Measurements from ENCODE around the gene SNRNP200. TPM values are rescaled to one million over a fixed set of nuclear protein-coding genes. Genes with fewer than 3 reads are reported as not detected.
A peak's percentile ranks its signal among the peaks of the same experiment; 100 is the strongest.
"Not testable (repeated sequence)": the region's sequence is repeated elsewhere in the genome, so short reads cannot be mapped to it uniquely, and the experiment has no call there.

Gene SNRNP200
- total RNA-seq, 4 donors from 2014 or later = 51.1 to 89.8 (median 67.4) TPM

GRCh38 chr2:96305979-96306308 lies 598 bp upstream of the SNRNP200 start:
- no peak for ATAC-seq
- peak overlapping the region; percentile 83 to 95 (median 89) for H3K4me3 ChIP-seq
- no peaks in the 10 kb centered on the region for H3K27me3 ChIP-seq
- H3K36me3 ChIP-seq = peaks cover 3 to 27% of the 10 kb centered on the region in 2 donors
- peaks cover 17 to 18% of the 10 kb centered on the region in 2 donors for H3K4me1 ChIP-seq
- intact Hi-C loops (cut with DNase I; ENCODE audit: low total_unique reads) (loop anchor here (1.0 to 5.0 kb wide), 4 partner anchors 29 to 203 kb away; partner anchors contain the start of genes CIAO1 and NCAPH), in situ Hi-C loops (cut with MboI; ENCODE audit: low sequenced_read_pairs in 4 of 4) (loop anchor here in 2 of 4 donors (25.0 kb wide), 1 partner anchor 206 kb away; the partner anchor contains the start of gene NEURL3 (in 2 of the 2))
- peak overlapping the region; percentile 81 to 92 (median 88) for H3K27ac ChIP-seq
- H3K9me3 ChIP-seq = no peaks in the 10 kb centered on the region
- no peak for DNase-seq
- TF ChIP-seq POLR2A (IDR thresholded peaks at IDR 0.05) = no peak
- no peak for TF ChIP-seq CTCF (IDR thresholded peaks at IDR 0.05 in 4 of 5, conservative IDR thresholded peaks at IDR 0.05 in 1 of 5)

DNA sequence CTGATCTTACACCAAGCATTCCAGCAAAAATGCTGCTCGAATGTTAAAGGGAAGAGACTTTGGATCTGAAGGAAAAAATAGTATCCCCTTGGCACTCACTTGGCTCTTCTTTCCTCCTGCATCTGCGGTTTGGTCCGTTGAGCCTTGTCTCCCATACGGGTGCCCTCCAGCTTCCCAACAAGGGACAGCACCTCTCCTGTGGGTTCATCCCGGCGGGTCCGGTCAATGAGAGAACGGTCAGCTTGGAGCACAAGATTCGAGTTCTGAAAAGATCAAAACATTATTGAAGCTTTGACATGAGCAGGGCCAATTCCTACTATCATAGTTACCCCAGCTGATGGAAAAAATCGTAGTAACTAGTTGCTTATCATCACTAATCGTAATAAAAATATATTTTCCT lies 740 bp downstream of the SNRNP200 start:
- DNase-seq (no peak), ATAC-seq (no peak)
- H3K36me3 ChIP-seq = peaks cover 3 to 40% of the 10 kb centered on the region in 2 donors
- H3K27me3 ChIP-seq = no peaks in the 10 kb centered on the region
- TF ChIP-seq CTCF (IDR thresholded peaks at IDR 0.05 in 4 of 5, conservative IDR thresholded peaks at IDR 0.05 in 1 of 5) (no peak), POLR2A (IDR thresholded peaks at IDR 0.05) (no peak)
- H3K4me1 ChIP-seq = peaks cover 17 to 18% of the 10 kb centered on the region in 2 donors
- no peaks in the 10 kb centered on the region for H3K9me3 ChIP-seq
- intact Hi-C loops (cut with DNase I; ENCODE audit: low total_unique reads) = loop anchor here (1.0 to 5.0 kb wide), 4 partner anchors 31 to 204 kb away; partner anchors contain the start of genes CIAO1 and NCAPH
- peak overlapping the region; percentile 81 to 92 (median 88) for H3K27ac ChIP-seq
- in situ Hi-C loops (cut with MboI; ENCODE audit: low sequenced_read_pairs in 4 of 4) = loop anchor here in 2 of 4 donors (25.0 kb wide), 1 partner anchor 208 kb away; the partner anchor contains the start of gene NEURL3 (in 2 of the 2)
- peak overlapping the region; percentile 83 to 95 (median 89) for H3K4me3 ChIP-seq

DNA sequence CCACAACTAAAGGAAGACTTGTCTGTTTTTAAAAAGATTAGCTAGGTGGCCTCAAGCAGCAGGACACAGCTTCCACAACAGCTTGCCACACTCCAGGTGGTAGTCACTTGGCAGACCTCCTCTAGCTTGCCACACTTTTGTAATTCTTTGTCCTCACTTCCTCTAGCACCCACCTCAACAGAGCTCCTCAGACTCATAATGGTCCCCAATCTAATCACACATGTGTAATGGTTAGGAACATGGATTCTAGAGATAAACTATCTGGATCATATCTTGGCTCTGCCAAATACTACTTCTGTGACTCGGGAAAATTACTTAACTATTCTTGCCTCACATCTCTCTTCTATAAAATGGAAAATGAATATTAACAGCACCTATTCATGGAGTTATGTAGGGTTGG lies 3.5 kb downstream of the SNRNP200 start:
- Histone ChIP-seq H3K27ac (no peak overlapping the region), H3K36me3 (peaks cover 5 to 67% of the 10 kb centered on the region in 2 donors), H3K4me3 (no peak overlapping the region), H3K4me1 (peaks cover 17 to 18% of the 10 kb centered on the region in 2 donors), H3K9me3 (no peaks in the 10 kb centered on the region), H3K27me3 (no peaks in the 10 kb centered on the region)
- intact Hi-C loops (cut with DNase I; ENCODE audit: low total_unique reads) = no loop called here
- in situ Hi-C loops (cut with MboI; ENCODE audit: low sequenced_read_pairs in 4 of 4) = loop anchor here in 2 of 4 donors (25.0 kb wide), 1 partner anchor 210 kb away; the partner anchor contains the start of gene NEURL3 (in 2 of the 2)
- TF ChIP-seq POLR2A (IDR thresholded peaks at IDR 0.05) (no peak), CTCF (IDR thresholded peaks at IDR 0.05 in 4 of 5, conservative IDR thresholded peaks at IDR 0.05 in 1 of 5) (no peak)
- DNase-seq (no peak), ATAC-seq (no peak)

- intact Hi-C loops (cut with DNase I; ENCODE audit: low total_unique reads) (no loop called here), in situ Hi-C loops (cut with MboI; ENCODE audit: low sequenced_read_pairs in 4 of 4) (no loop called here)
- ATAC-seq = no peak
- DNase-seq = no peak
- no peaks in the 10 kb centered on the region for H3K9me3 ChIP-seq
- no peak overlapping the region for H3K27ac ChIP-seq
- H3K4me1 ChIP-seq = no peaks in the 10 kb centered on the region
- no peak overlapping the region for H3K4me3 ChIP-seq
- TF ChIP-seq CTCF (IDR thresholded peaks at IDR 0.05 in 4 of 5, conservative IDR thresholded peaks at IDR 0.05 in 1 of 5) = no peak
- no peak for TF ChIP-seq POLR2A (IDR thresholded peaks at IDR 0.05)
- H3K27me3 ChIP-seq = no peaks in the 10 kb centered on the region
- H3K36me3 ChIP-seq = peaks cover 5 to 100% of the 10 kb centered on the region in 2 donors
Measured at GRCh38 chr2:96296925-96297324, 8.4 kb downstream of the SNRNP200 start.

GRCh38 chr2:96294271-96294670 lies 11.1 kb downstream of the SNRNP200 start:
- H3K27ac ChIP-seq; H3K27me3 ChIP-seq; in situ Hi-C loops (cut with MboI; ENCODE audit: low sequenced_read_pairs in 4 of 4); H3K4me3 ChIP-seq; H3K9me3 ChIP-seq; DNase-seq; ATAC-seq; intact Hi-C loops (cut with DNase I; ENCODE audit: low total_unique reads); H3K4me1 ChIP-seq: not testable (repeated sequence)
- H3K36me3 ChIP-seq = peaks cover 15 to 100% of the 10 kb centered on the region in 2 donors

Measured in gastrocnemius medialis (tissue), 4 donors.